Neural crest cell (in vitro differentiated cells): ENCODE measurements around the gene TERB2. TPM values are rescaled to one million over a fixed set of nuclear protein-coding genes. Genes with fewer than 3 reads are reported as not detected.

Experiments used
- DNase-seq: peaks from one replicate; pipeline ENCODE4 v3.0.0; 2021; ENCODE audit warnings: low read depth, mixed read lengths, low spot score
- H3K27ac Mint-ChIP-seq: one replicate; pipeline ENCODE4 v1.8.0; 2021; ENCODE audit warnings: mild to moderate bottlenecking, mixed read lengths; ENCODE audit not compliant: unreplicated experiment
- H3K27me3 Mint-ChIP-seq: 2 replicates; pipeline ENCODE4 v1.8.0; 2021; ENCODE audit warnings: low read depth, mild to moderate bottlenecking, mixed read lengths
- H3K36me3 Mint-ChIP-seq: 2 replicates; pipeline ENCODE4 v1.8.0; 2021; ENCODE audit warnings: low read depth, mild to moderate bottlenecking, mixed read lengths
- H3K4me1 Mint-ChIP-seq: 2 replicates; pipeline ENCODE4 v1.8.0; 2021; ENCODE audit warnings: mixed read lengths
- H3K4me3 Mint-ChIP-seq: one replicate; pipeline ENCODE4 v1.8.0; 2021; ENCODE audit warnings: mild to moderate bottlenecking, mixed read lengths
- H3K9me3 Mint-ChIP-seq: 2 replicates; pipeline ENCODE4 v1.8.0; 2021; ENCODE audit warnings: mixed read lengths
- CTCF ChIP-seq: fragments of 200-600 bp; sonication (generic); conservative IDR thresholded peaks from 2 replicates; pipeline ENCODE4 v1.5.0; 2021; ENCODE audit warnings: antibody characterized with exemption, mild to moderate bottlenecking
- total RNA-seq: library from RNA; stranded (reverse); gene quantifications from 2 replicates; pipeline ENCODE4 v1.2.1, GENCODE V29; 2021

Gene TERB2
- total RNA-seq, 1 donor from 2014 or later = not detected

GRCh38 chr15:45027220-45027619 is 70.7 kb downstream of the TERB2 start:
- H3K4me1 Mint-ChIP-seq = peaks cover 37% of the 10 kb centered on the region
- H3K4me3 Mint-ChIP-seq = peak overlapping the region; percentile 38
- no peak for TF ChIP-seq CTCF
- peak overlapping the region; percentile 86 for H3K27ac Mint-ChIP-seq
- H3K9me3 Mint-ChIP-seq = peaks cover 4% of the 10 kb centered on the region
- H3K27me3 Mint-ChIP-seq = no peaks in the 10 kb centered on the region
- DNase-seq = no peak
- peaks cover 35% of the 10 kb centered on the region for H3K36me3 Mint-ChIP-seq

Other genes starting within 250 kb of the TERB2 start
- gene PATL2, start 245.4 kb upstream of the TERB2 start, total RNA-seq = 0.35 and 0.68 TPM in 2 replicates
- gene B2M, start 245.2 kb upstream of the TERB2 start, total RNA-seq = 95.2 and 104 TPM in 2 replicates
- 15.2 and 16.3 TPM in 2 replicates for gene TRIM69, start 220.2 kb upstream of the TERB2 start, total RNA-seq
- 54.8 and 58.2 TPM in 2 replicates for gene SORD, start 66.5 kb downstream of the TERB2 start, total RNA-seq
- 0.02 TPM in 1 of 2 replicates, not detected in the other for gene DUOX2, start 157.5 kb downstream of the TERB2 start, total RNA-seq
- not detected in 2 replicates for gene DUOXA2, start 157.6 kb downstream of the TERB2 start, total RNA-seq
- gene DUOXA1, start 173.2 kb downstream of the TERB2 start, total RNA-seq = not detected in 2 replicates
- gene DUOX1, start 173.3 kb downstream of the TERB2 start, total RNA-seq = not detected in 2 replicates
- 55.0 and 59.0 TPM in 2 replicates for gene SHF, start 231.3 kb downstream of the TERB2 start, total RNA-seq